ENCODE results near the gene APC2.
A peak's percentile ranks its signal among the peaks of the same experiment; 100 is the strongest.

APC2 gene

GRCh38 chr19:1490311-1491113, 40.6 kb downstream of the APC2 start, which contains the start of gene PCSK4:
TSS of gene PCSK4 (minus strand) at chr19:1490350. CDS start at chr19:1490346, 4 bp downstream.
- no peaks in the 10 kb centered on the region for H3K9me3 Mint-ChIP-seq
- peak within 1 kb of the TSS; percentile 85 to 88 (median 87) for H3K4me3 Mint-ChIP-seq
- no peaks in the 10 kb centered on the region for H3K36me3 Mint-ChIP-seq (ENCODE audit: low read depth)
- peaks cover 23% of the 10 kb centered on the region for H3K27me3 Mint-ChIP-seq (ENCODE audit: low read depth)
- TF ChIP-seq CTCF (IDR thresholded peaks at IDR 0.05; ENCODE audit: unreplicated experiment in 3 of 3), result no peak
- peaks cover 5% of the 10 kb centered on the region for H3K4me1 Mint-ChIP-seq
- H3K27ac Mint-ChIP-seq, result peak within 1 kb of the TSS; percentile 74 to 96 (median 89)

GRCh38 chr19:1491114-1491848, 41.4 kb downstream of the APC2 start, which contains the start of gene REEP6:
TSS of gene REEP6 (plus strand) at chr19:1491181. CDS start at chr19:1491270, 89 bp downstream.
- TF ChIP-seq CTCF (IDR thresholded peaks at IDR 0.05; ENCODE audit: unreplicated experiment in 3 of 3), result no peak
- Mint-ChIP-seq H3K27ac (peak within 1 kb of the TSS; percentile 74 to 96 (median 89)), H3K4me1 (peaks cover 5% of the 10 kb centered on the region), H3K4me3 (peak within 1 kb of the TSS; percentile 85 to 88 (median 87)), H3K36me3 (ENCODE audit: low read depth) (no peaks in the 10 kb centered on the region), H3K27me3 (ENCODE audit: low read depth) (peaks cover 26% of the 10 kb centered on the region), H3K9me3 (no peaks in the 10 kb centered on the region)

GRCh38 chr19:1491849-1492170, 41.9 kb downstream of the APC2 start:
- Mint-ChIP-seq H3K27ac (no peak overlapping the region), H3K27me3 (ENCODE audit: low read depth) (peaks cover 30% of the 10 kb centered on the region), H3K4me1 (peaks cover 5% of the 10 kb centered on the region), H3K9me3 (no peaks in the 10 kb centered on the region), H3K4me3 (peak overlapping the region; percentile 80 to 84 (median 81)), H3K36me3 (ENCODE audit: low read depth) (no peaks in the 10 kb centered on the region)
- TF ChIP-seq CTCF (IDR thresholded peaks at IDR 0.05; ENCODE audit: unreplicated experiment in 3 of 3), result no peak

- Mint-ChIP-seq H3K27ac (no peak overlapping the region), H3K4me3 (peak overlapping the region in 2 of 3 experiments; percentile 32 to 80), H3K36me3 (ENCODE audit: low read depth) (no peaks in the 10 kb centered on the region), H3K27me3 (ENCODE audit: low read depth) (peaks cover 31% of the 10 kb centered on the region), H3K9me3 (no peaks in the 10 kb centered on the region), H3K4me1 (peaks cover 5% of the 10 kb centered on the region)
- TF ChIP-seq CTCF (IDR thresholded peaks at IDR 0.05; ENCODE audit: unreplicated experiment in 3 of 3), result no peak
Measured at GRCh38 chr19:1492474-1493006, 42.6 kb downstream of the APC2 start.

- Mint-ChIP-seq H3K4me3 (peak overlapping the region in 1 of 3 experiments; percentile 37), H3K9me3 (no peaks in the 10 kb centered on the region), H3K4me1 (peaks cover 5% of the 10 kb centered on the region), H3K27ac (no peak overlapping the region), H3K36me3 (ENCODE audit: low read depth) (no peaks in the 10 kb centered on the region), H3K27me3 (ENCODE audit: low read depth) (peaks cover 31% of the 10 kb centered on the region)
- no peak for TF ChIP-seq CTCF (IDR thresholded peaks at IDR 0.05; ENCODE audit: unreplicated experiment in 3 of 3)
Measured at GRCh38 chr19:1494115-1494815, 44.3 kb downstream of the APC2 start.

Data from nephron (organoid).